HG03108 (cell line): ENCODE measurements around the gene PRND.

Experiments used
- ATAC-seq: cut with Tn5 transposase; IDR thresholded peaks from one replicate; pipeline ENCODE4 v1.9.1; 2021; ENCODE audit warnings: moderate library complexity; ENCODE audit not compliant: unreplicated experiment

Gene PRND

GRCh38 chr20:4776079-4776630 is 54.4 kb downstream of the PRND start:
- no peak for ATAC-seq
